ACC112 (cell line): ENCODE data around the gene RAP1A.

ENCODE experiments used
- H2AFZ ChIP-seq: fragments of 200-600 bp; sonication (generic); one replicate; pipeline ENCODE4 v1.6.0; 2017; ENCODE audit warnings: antibody characterized with exemption, low read length; ENCODE audit not compliant: unreplicated experiment
- H3K27ac ChIP-seq: fragments of 200-600 bp; sonication (generic); 2 replicates; pipeline ENCODE4 v1.5.1; 2014; ENCODE audit warnings: low read depth, mild to moderate bottlenecking, antibody characterized with exemption, low read length, moderate library complexity
- H3K27me3 ChIP-seq: fragments of 200-600 bp; sonication (generic); 2 replicates; pipeline ENCODE4 v1.6.1; 2014; ENCODE audit warnings: mild to moderate bottlenecking, antibody characterized with exemption, low read length, moderate library complexity, mixed read lengths; ENCODE audit not compliant: insufficient read depth
- H3K36me3 ChIP-seq: fragments of 200-600 bp; sonication (generic); 2 replicates; pipeline ENCODE4 v1.6.1; 2016; ENCODE audit warnings: mild to moderate bottlenecking, antibody characterized with exemption, low read length, moderate library complexity, mixed read lengths; ENCODE audit not compliant: insufficient read depth
- H3K4me1 ChIP-seq: fragments of 200-600 bp; sonication (generic); one replicate; pipeline ENCODE4 v1.6.1; 2016; ENCODE audit warnings: low read length, mixed read lengths; ENCODE audit not compliant: insufficient read depth, unreplicated experiment, control insufficient read depth
- H3K4me3 ChIP-seq: fragments of 200-600 bp; sonication (generic); 2 replicates; pipeline ENCODE4 v1.5.1; 2014; ENCODE audit warnings: mild to moderate bottlenecking, low read depth, low read length
- H3K79me2 ChIP-seq: fragments of 200-600 bp; sonication (generic); one replicate; pipeline ENCODE4 v1.6.0; 2016; ENCODE audit warnings: low read length; ENCODE audit not compliant: control insufficient read depth, unreplicated experiment, insufficient read depth

Gene RAP1A

GRCh38 chr1:111611986-111612385 is 7.6 kb upstream of the RAP1A start:
- H3K4me3 ChIP-seq, result no peak overlapping the region
- no peaks in the 10 kb centered on the region for H3K79me2 ChIP-seq
- H3K27ac ChIP-seq, result no peak overlapping the region

GRCh38 chr1:111615870-111616715 is 3.5 kb upstream of the RAP1A start:
- no peak overlapping the region for H3K27ac ChIP-seq

More at GRCh38 chr1:111611986-111612385, 7.6 kb upstream of the RAP1A start:
- H3K36me3 ChIP-seq, result no peaks in the 10 kb centered on the region
- no peak overlapping the region for H2AFZ ChIP-seq
- H3K27me3 ChIP-seq, result no peaks in the 10 kb centered on the region
- H3K4me1 ChIP-seq, result no peaks in the 10 kb centered on the region

DNA sequence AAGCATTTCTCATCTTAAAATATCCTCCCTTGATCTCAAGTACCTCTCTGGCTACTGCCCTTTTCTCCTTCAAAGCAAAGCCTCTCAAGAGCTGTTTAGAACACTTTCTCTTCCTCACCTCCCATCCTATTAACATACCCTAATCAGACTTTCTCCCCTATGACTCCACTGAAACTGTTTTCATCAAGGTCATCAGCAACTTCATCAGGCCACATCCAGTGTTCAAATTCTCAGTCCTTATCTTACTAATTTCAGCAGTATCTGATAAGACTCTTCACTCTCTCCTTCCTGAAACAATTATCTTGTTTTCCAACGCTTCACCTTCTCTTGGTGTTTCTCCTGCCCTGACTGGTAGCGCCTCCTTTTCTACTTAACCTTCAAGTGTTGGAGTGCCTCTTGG is 1.5 kb upstream of the RAP1A start:
- Histone ChIP-seq H3K4me1 (peaks cover 16% of the 10 kb centered on the region), H2AFZ (no peak overlapping the region), H3K27ac (no peak overlapping the region), H3K27me3 (no peaks in the 10 kb centered on the region), H3K79me2 (peaks cover 31% of the 10 kb centered on the region), H3K4me3 (no peak overlapping the region), H3K36me3 (no peaks in the 10 kb centered on the region)

More at GRCh38 chr1:111615870-111616715, 3.5 kb upstream of the RAP1A start:
- Histone ChIP-seq H3K79me2 (peaks cover 11% of the 10 kb centered on the region), H3K27me3 (no peaks in the 10 kb centered on the region), H3K36me3 (no peaks in the 10 kb centered on the region), H3K4me3 (no peak overlapping the region), H3K4me1 (no peaks in the 10 kb centered on the region), H2AFZ (no peak overlapping the region)

GRCh38 chr1:111618961-111619634 is 491 bp upstream of the RAP1A start:
- Histone ChIP-seq H3K4me3 (peak overlapping the region; percentile 95), H3K27ac (no peak overlapping the region), H3K79me2 (peaks cover 41% of the 10 kb centered on the region), H3K4me1 (peaks cover 16% of the 10 kb centered on the region), H3K27me3 (no peaks in the 10 kb centered on the region), H3K36me3 (no peaks in the 10 kb centered on the region), H2AFZ (peak overlapping the region; percentile 98)

DNA sequence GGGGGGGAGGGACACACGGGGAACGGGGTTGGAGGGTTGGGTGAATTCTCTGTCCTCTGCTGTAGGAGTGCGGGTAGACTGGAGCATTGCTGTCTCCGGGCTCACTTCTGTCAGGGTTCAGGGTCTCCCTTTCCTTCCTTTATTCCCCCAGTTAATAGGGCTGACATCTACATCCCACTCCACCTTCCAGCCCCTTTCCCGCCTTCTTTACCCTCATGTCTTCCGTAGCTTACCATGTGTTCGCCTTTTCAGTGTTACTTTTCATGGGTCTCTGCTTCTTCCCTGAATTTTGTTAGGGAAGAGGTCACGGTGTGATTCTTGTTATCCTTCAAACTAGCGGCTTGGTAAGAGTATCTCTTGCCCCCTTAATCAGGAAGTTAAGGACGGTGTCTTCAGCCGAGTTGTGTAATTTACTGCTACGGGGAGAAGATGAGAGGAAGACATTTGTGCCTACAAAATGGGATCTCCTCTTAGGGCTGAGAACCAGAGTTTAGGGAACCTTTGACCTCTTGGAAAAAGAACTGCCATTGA is 917 bp downstream of the RAP1A start:
- Histone ChIP-seq H2AFZ (peak overlapping the region; percentile 74), H3K4me3 (peak overlapping the region; percentile 95), H3K27me3 (no peaks in the 10 kb centered on the region), H3K79me2 (peaks cover 54% of the 10 kb centered on the region), H3K4me1 (peaks cover 16% of the 10 kb centered on the region), H3K36me3 (no peaks in the 10 kb centered on the region), H3K27ac (peak overlapping the region; percentile 63)

- H3K4me3 ChIP-seq, result peak overlapping the region; percentile 95
- peak overlapping the region; percentile 63 for H3K27ac ChIP-seq
- peaks cover 16% of the 10 kb centered on the region for H3K4me1 ChIP-seq
- H2AFZ ChIP-seq, result no peak overlapping the region
- H3K27me3 ChIP-seq, result no peaks in the 10 kb centered on the region
- peaks cover 59% of the 10 kb centered on the region for H3K79me2 ChIP-seq
- H3K36me3 ChIP-seq, result no peaks in the 10 kb centered on the region
Observed at GRCh38 chr1:111621050-111621449, 1.5 kb downstream of the RAP1A start.

- Histone ChIP-seq H3K4me3 (0 out of 2 replicates have a peak overlapping the region, but pooled peaks have one; percentile 95), H3K36me3 (no peaks in the 10 kb centered on the region), H3K4me1 (peaks cover 16% of the 10 kb centered on the region), H3K79me2 (peaks cover 68% of the 10 kb centered on the region), H2AFZ (no peak overlapping the region), H3K27ac (no peak overlapping the region), H3K27me3 (no peaks in the 10 kb centered on the region)
Observed at GRCh38 chr1:111622166-111622565, 2.6 kb downstream of the RAP1A start.

DNA sequence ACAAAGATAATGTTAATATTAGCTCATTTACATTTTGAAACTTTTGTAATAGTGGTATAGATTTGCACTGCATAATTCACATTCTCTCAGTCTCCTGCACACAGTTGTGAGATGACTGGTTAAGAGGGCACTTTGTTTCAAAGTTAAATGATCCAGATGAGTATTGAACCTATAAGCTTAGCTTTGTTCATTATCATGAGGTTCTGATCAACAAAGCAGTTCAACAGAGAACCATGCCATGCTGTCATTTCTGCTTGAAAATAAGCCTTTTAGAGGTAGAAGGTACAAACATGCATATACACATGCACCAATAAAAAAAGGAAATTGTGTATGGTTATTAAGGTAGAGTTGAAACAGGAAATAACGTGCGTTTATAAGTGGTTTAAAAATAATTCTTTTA is 4.8 kb downstream of the RAP1A start:
- Histone ChIP-seq H3K27ac (no peak overlapping the region), H3K4me1 (peaks cover 16% of the 10 kb centered on the region), H3K79me2 (peaks cover 87% of the 10 kb centered on the region)

DNA sequence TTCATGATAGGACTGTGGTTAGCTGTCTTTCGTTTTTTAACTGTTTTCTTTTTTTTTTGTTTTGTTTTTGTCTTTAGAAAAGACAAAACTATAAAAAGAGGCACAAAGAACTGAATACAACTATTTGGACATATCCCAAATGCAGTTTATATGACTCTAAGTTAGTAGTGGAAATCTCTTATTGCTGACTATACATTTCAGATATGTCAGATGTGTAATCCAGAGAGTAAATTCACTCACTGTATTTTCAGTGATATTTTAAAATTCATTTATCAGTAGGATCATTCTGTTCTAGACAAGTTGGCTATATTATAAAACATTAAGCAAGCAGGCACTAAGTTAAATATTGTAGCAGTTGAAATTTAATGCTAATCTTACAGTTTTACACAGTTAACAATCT is 5.7 kb downstream of the RAP1A start:
- H3K4me3 ChIP-seq, result no peak overlapping the region
- no peaks in the 10 kb centered on the region for H3K27me3 ChIP-seq
- H3K36me3 ChIP-seq, result no peaks in the 10 kb centered on the region
- H3K27ac ChIP-seq, result no peak overlapping the region
- H3K79me2 ChIP-seq, result peaks cover 91% of the 10 kb centered on the region
- no peak overlapping the region for H2AFZ ChIP-seq
- H3K4me1 ChIP-seq, result peaks cover 16% of the 10 kb centered on the region

More for the DNA sequence above, 4.8 kb downstream of the RAP1A start:
- Histone ChIP-seq H2AFZ (no peak overlapping the region), H3K36me3 (no peaks in the 10 kb centered on the region), H3K27me3 (no peaks in the 10 kb centered on the region), H3K4me3 (no peak overlapping the region)

DNA sequence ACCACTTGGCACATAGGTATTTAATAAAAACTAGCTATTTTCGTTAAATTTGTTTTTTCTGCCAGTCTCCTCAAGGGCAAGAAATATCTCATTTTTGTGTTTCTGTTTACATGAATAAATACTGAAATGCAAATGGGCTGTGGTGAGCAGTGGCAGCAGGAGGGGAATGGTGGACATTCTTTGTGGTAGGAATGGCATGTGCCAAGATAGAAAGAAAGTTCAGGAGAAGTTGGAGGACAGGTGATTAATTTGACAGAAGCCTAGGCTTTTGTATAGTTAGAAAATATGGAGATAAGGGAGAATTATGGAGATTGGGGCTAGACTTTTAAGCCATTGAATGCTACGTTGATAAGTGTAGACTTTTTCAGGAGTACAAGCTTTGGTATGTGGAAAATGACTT is 8.6 kb downstream of the RAP1A start:
- Histone ChIP-seq H3K36me3 (no peaks in the 10 kb centered on the region), H3K4me3 (no peak overlapping the region), H3K79me2 (peaks cover 84% of the 10 kb centered on the region), H3K27me3 (no peaks in the 10 kb centered on the region), H2AFZ (no peak overlapping the region), H3K27ac (no peak overlapping the region), H3K4me1 (no peaks in the 10 kb centered on the region)
